Measurements from ENCODE around the gene SHC3.

DNA sequence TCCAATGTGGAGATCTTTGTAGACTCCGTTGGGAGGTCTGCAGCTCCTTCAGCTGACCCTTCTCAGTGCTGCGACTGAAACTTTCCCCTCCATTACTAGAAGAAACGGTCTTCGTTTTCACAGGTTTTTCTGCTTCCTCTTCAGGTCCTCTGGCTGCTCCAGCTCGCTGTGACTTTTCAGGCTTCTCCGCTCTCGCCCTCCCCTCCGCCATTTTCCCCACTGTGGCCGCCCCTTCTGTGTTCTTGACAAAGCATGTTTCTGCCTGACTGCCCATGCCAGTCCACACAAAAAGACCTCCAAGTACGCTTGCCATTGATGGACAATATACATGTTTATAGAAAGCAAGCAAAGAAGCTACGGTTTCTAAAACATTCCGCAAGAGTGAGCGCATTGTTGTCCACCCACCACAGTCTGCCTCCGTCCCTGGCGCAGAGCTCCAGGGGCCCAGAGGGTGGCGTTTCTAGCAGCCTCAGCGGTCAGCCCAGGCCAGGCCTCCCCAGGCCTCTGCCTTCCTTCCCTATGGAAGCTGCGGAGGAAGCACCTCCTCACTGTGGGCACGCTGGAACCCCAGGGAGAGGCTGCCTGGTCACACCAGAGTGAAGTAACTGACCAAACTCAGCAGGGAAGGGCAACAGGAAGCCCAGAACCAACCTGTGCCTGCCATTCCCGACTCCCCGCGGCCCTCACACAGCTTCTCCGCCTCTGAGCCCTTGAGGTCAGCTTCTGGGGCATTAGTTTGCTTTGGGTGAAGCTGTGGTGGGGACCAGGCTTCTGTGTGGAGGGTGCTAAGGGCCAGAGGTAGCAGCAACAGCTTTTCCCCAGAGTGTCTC is 207.3 kb downstream of the SHC3 start:
- TF ChIP-seq, protein P1, sequence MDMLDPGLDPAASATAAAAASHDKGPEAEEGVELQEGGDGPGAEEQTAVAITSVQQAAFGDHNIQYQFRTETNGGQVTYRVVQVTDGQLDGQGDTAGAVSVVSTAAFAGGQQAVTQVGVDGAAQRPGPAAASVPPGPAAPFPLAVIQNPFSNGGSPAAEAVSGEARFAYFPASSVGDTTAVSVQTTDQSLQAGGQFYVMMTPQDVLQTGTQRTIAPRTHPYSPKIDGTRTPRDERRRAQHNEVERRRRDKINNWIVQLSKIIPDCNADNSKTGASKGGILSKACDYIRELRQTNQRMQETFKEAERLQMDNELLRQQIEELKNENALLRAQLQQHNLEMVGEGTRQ (IDR thresholded peaks at IDR 0.05; ENCODE audit: low read depth, low read length) = no peak
- TF ChIP-seq POLR2A (IDR thresholded peaks at IDR 0.05; ENCODE audit: low read depth, low read length) = no peak
- TF ChIP-seq, protein P2, sequence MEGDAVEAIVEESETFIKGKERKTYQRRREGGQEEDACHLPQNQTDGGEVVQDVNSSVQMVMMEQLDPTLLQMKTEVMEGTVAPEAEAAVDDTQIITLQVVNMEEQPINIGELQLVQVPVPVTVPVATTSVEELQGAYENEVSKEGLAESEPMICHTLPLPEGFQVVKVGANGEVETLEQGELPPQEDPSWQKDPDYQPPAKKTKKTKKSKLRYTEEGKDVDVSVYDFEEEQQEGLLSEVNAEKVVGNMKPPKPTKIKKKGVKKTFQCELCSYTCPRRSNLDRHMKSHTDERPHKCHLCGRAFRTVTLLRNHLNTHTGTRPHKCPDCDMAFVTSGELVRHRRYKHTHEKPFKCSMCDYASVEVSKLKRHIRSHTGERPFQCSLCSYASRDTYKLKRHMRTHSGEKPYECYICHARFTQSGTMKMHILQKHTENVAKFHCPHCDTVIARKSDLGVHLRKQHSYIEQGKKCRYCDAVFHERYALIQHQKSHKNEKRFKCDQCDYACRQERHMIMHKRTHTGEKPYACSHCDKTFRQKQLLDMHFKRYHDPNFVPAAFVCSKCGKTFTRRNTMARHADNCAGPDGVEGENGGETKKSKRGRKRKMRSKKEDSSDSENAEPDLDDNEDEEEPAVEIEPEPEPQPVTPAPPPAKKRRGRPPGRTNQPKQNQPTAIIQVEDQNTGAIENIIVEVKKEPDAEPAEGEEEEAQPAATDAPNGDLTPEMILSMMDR (conservative IDR thresholded peaks at IDR 0.05; ENCODE audit: low read depth, low read length) = no peak
